H1 (cell line): ENCODE data around the gene PCDHGB6. TPM values are rescaled to one million over a fixed set of nuclear protein-coding genes. Genes with fewer than 3 reads are reported as not detected.

Experiments
- CTCF ChIA-PET: fragments of 300-600 bp; sonication (Branson Sonifier 250); formaldehyde crosslinking; loops from one replicate; lab custom pipeline; 2021; ENCODE audit not compliant: partially characterized antibody; lab: Charles Lee
- POLR2A ChIA-PET: fragments of 300-600 bp; sonication (Branson Sonifier 250); formaldehyde crosslinking; loops from one replicate; lab custom pipeline; 2021; ENCODE audit warnings: inconsistent platforms; ENCODE audit not compliant: partially characterized antibody; lab: Charles Lee
- DNase-seq, 2 experiments: peaks; one replicate each; pipeline versions ENCODE4 v3.0.0 to v3.0.0-alpha.2; 2010 to 2022; ENCODE audit warnings: low spot score in 2 of 2, low read depth in 1 of 2, mixed read lengths in 1 of 2
- FAIRE-seq: peaks from 2 replicates; lab custom pipeline; 2011; peaks lifted over from hg19 to GRCh38; lab: Jason Lieb, UNC
- H2AFZ ChIP-seq: 2 replicates; pipeline ENCODE4 v1.8.1; 2012; ENCODE audit warnings: low read length, inconsistent platforms
- H2AK5ac ChIP-seq: 2 replicates; pipeline ENCODE4 v1.6.1; 2013; ENCODE audit warnings: low read depth, low read length
- H2BK120ac ChIP-seq: replicated peaks from 2 replicates; pipeline ENCODE3; 2013; ENCODE audit warnings: low read depth, low read length, inconsistent platforms
- H2BK12ac ChIP-seq: 2 replicates; pipeline ENCODE4 v1.6.1; 2013; ENCODE audit warnings: low read depth, low read length
- H2BK15ac ChIP-seq: 2 replicates; pipeline ENCODE4 v1.6.1; 2013; ENCODE audit warnings: low read length
- H2BK20ac ChIP-seq: 2 replicates; pipeline ENCODE4 v1.6.1; 2013; ENCODE audit warnings: low read length
- H2BK5ac ChIP-seq: 2 replicates; pipeline ENCODE4 v1.6.1; 2013; ENCODE audit warnings: low read depth, low read length
- H3K14ac ChIP-seq: 2 replicates; pipeline ENCODE4 v1.6.1; 2013; ENCODE audit warnings: inconsistent platforms; ENCODE audit not compliant: insufficient read length
- H3K18ac ChIP-seq: 2 replicates; pipeline ENCODE4 v1.6.1; 2013; ENCODE audit warnings: low read length; ENCODE audit errors: extremely low read depth
- H3K23ac ChIP-seq: 2 replicates; pipeline ENCODE4 v1.6.1; 2013; ENCODE audit warnings: inconsistent platforms; ENCODE audit not compliant: insufficient read length
- H3K23me2 ChIP-seq: 2 replicates; pipeline ENCODE4 v1.6.1; 2013; ENCODE audit warnings: low read depth, low read length
- H3K27ac ChIP-seq: 2 replicates; pipeline ENCODE4 v1.6.1; 2011; ENCODE audit warnings: low read depth, low read length, inconsistent platforms
- H3K27me3 ChIP-seq, 4 experiments: replicated peaks in 1 of 4; 1 replicate in 1 of 4; 2 replicates in 3 of 4; pipeline versions ENCODE4 v1.6.1 to v1.8.1; 2011 to 2013; ENCODE audit warnings: low read length in 3 of 4, mild to moderate bottlenecking in 3 of 4, inconsistent platforms in 2 of 4, mixed read lengths in 2 of 4, moderate library complexity in 1 of 4; ENCODE audit not compliant: control insufficient read depth in 3 of 4, insufficient read depth in 3 of 4; ENCODE audit errors: extremely low read depth in 1 of 4
- H3K36me3 ChIP-seq, 4 experiments: 2 replicates each; pipeline versions ENCODE4 v1.6.1 to v1.8.1; 2011 to 2013; ENCODE audit warnings: mild to moderate bottlenecking in 4 of 4, low read length in 3 of 4, moderate library complexity in 2 of 4, control low read depth in 1 of 4, inconsistent platforms in 1 of 4; ENCODE audit not compliant: insufficient read depth in 4 of 4, control insufficient read depth in 2 of 4
- H3K4ac ChIP-seq: replicated peaks from 2 replicates; pipeline ENCODE3; 2013; ENCODE audit warnings: low read length, low read depth, mixed read lengths, inconsistent platforms; ENCODE audit not compliant: insufficient read length
- H3K4me1 ChIP-seq, 4 experiments: replicated peaks in 1 of 4; 1 replicate in 1 of 4; 2 replicates in 3 of 4; pipeline versions ENCODE4 v1.6.1 to v1.8.1; 2011 to 2013; ENCODE audit warnings: low read length in 3 of 4, inconsistent platforms in 2 of 4, mixed read lengths in 1 of 4; ENCODE audit not compliant: insufficient read depth in 4 of 4, control insufficient read depth in 3 of 4
- H3K4me2 ChIP-seq, 2 experiments: 2 replicates each; pipeline versions ENCODE4 v1.6.1 to v1.8.1; 2011 to 2013; ENCODE audit warnings: low read depth in 2 of 2, low read length in 2 of 2, control low read depth in 1 of 2, inconsistent platforms in 1 of 2, mild to moderate bottlenecking in 1 of 2; ENCODE audit not compliant: insufficient read depth in 1 of 2
- H3K4me3 ChIP-seq, 4 experiments: fragments of 200-600, 300-600 bp in 1 of 4; sonication (generic), shearing (Covaris generic), sonication (Bioruptor Twin) in 1 of 4; 2 replicates each; pipeline versions ENCODE4 v1.5.1 to v1.8.1; 2011 to 2016; ENCODE audit warnings: low read length in 4 of 4, low read depth in 3 of 4, control low read depth in 2 of 4, inconsistent platforms in 2 of 4, mild to moderate bottlenecking in 2 of 4, mixed read lengths in 1 of 4, moderate library complexity in 1 of 4; ENCODE audit not compliant: insufficient read depth in 2 of 4; ENCODE audit errors: extremely low read depth in 1 of 4
- H3K56ac ChIP-seq: replicated peaks from 2 replicates; pipeline ENCODE3; 2013; ENCODE audit warnings: low read depth, mild to moderate bottlenecking, mixed read lengths, low read length, inconsistent platforms; ENCODE audit not compliant: insufficient read length
- H3K79me1 ChIP-seq: 2 replicates; pipeline ENCODE4 v1.6.1; 2013; ENCODE audit warnings: low read depth, low read length, control low read depth
- H3K79me2 ChIP-seq, 2 experiments: 2 replicates each; pipeline versions ENCODE4 v1.6.1 to v1.8.1; 2012 to 2013; ENCODE audit warnings: low read length in 2 of 2, mild to moderate bottlenecking in 2 of 2, inconsistent platforms in 1 of 2; ENCODE audit not compliant: insufficient read depth in 2 of 2, control insufficient read depth in 1 of 2
- H3K9ac ChIP-seq, 4 experiments: replicated peaks in 1 of 4; 1 replicate in 1 of 4; 2 replicates in 3 of 4; pipeline versions ENCODE4 v1.6.1 to v1.8.1; 2011 to 2013; ENCODE audit warnings: low read depth in 3 of 4, low read length in 3 of 4, control low read depth in 2 of 4, mild to moderate bottlenecking in 2 of 4, moderate library complexity in 2 of 4, inconsistent platforms in 1 of 4; ENCODE audit errors: extremely low read depth in 1 of 4
- H3K9me3 ChIP-seq, 2 experiments: 2 replicates each; pipeline versions ENCODE4 v1.6.1 to v1.8.1; 2012 to 2013; ENCODE audit warnings: mild to moderate bottlenecking in 2 of 2, moderate library complexity in 2 of 2, control low read depth in 1 of 2, inconsistent platforms in 1 of 2, low read depth in 1 of 2, low read length in 1 of 2, mixed read lengths in 1 of 2; ENCODE audit not compliant: insufficient read depth in 2 of 2
- H4K20me1 ChIP-seq, 2 experiments: replicated peaks in 1 of 2; 2 replicates each; pipeline versions ENCODE3 to v1.8.1; 2011 to 2013; ENCODE audit warnings: inconsistent platforms in 2 of 2, low read length in 2 of 2, mild to moderate bottlenecking in 1 of 2; ENCODE audit not compliant: insufficient read depth in 2 of 2, control insufficient read depth in 1 of 2
- H4K5ac ChIP-seq: 2 replicates; pipeline ENCODE4 v1.6.1; 2013; ENCODE audit warnings: low read length, low read depth, mixed read lengths, inconsistent platforms; ENCODE audit not compliant: insufficient read length
- H4K8ac ChIP-seq: 2 replicates; pipeline ENCODE4 v1.8.0; 2013; ENCODE audit warnings: mild to moderate bottlenecking, moderate library complexity, low read length, inconsistent platforms; ENCODE audit not compliant: insufficient read depth; ENCODE audit errors: extremely low read depth
- H4K91ac ChIP-seq: replicated peaks from 2 replicates; pipeline ENCODE3; 2013; ENCODE audit warnings: low read length, mixed read lengths, inconsistent platforms; ENCODE audit not compliant: insufficient read length
- ASH2L ChIP-seq: fragments of 200-600, 300-600 bp; sonication (generic); IDR thresholded peaks from one replicate; pipeline ENCODE4 v1.7.1; 2017; ENCODE audit warnings: low read length
- CHD2 ChIP-seq: IDR thresholded peaks from 2 replicates; pipeline ENCODE4 v1.6.1; 2012; ENCODE audit warnings: low read length, improper control_type of control experiment
- CTBP2 ChIP-seq: IDR thresholded peaks from 2 replicates; pipeline ENCODE4 v1.7.0; 2011; ENCODE audit warnings: borderline replicate concordance, mild to moderate bottlenecking, moderate library complexity, mixed read lengths, low read length; ENCODE audit not compliant: insufficient read depth, insufficient read length
- FOSL1 ChIP-seq: IDR thresholded peaks from 2 replicates; pipeline ENCODE4 v1.6.1; 2011; ENCODE audit warnings: mild to moderate bottlenecking, low read depth, low read length, moderate library complexity; ENCODE audit not compliant: insufficient read depth
- NANOG ChIP-seq: IDR thresholded peaks from 2 replicates; pipeline ENCODE4 v1.6.1; 2011; ENCODE audit warnings: low read length, low read depth, mild to moderate bottlenecking, inconsistent platforms; ENCODE audit not compliant: insufficient read depth, poor library complexity, severe bottlenecking
- POLR2AphosphoS5 ChIP-seq: IDR thresholded peaks from 2 replicates; pipeline ENCODE4 v1.6.1; 2011; ENCODE audit warnings: low read depth, low read length
- RFX5 ChIP-seq: IDR thresholded peaks from 2 replicates; pipeline ENCODE4 v1.6.1; 2011; ENCODE audit warnings: low read depth, low read length, improper control_type of control experiment, borderline replicate concordance
- SAP30 ChIP-seq: fragments of 300-600 bp; sonication (generic); IDR thresholded peaks from 2 replicates; pipeline ENCODE4 v1.7.1; 2012; ENCODE audit warnings: low read length, moderate library complexity, mild to moderate bottlenecking, inconsistent platforms; ENCODE audit not compliant: insufficient read depth, insufficient replicate concordance
- SP1 ChIP-seq: IDR thresholded peaks from 2 replicates; pipeline ENCODE4 v1.6.1; 2011; ENCODE audit warnings: low read depth, low read length
- SP4 ChIP-seq: IDR thresholded peaks from 2 replicates; pipeline ENCODE4 v1.6.1; 2012; ENCODE audit warnings: low read length, inconsistent platforms
- SRF ChIP-seq: IDR thresholded peaks from 2 replicates; pipeline ENCODE4 v1.6.1; 2011; ENCODE audit warnings: mild to moderate bottlenecking, low read depth, low read length, moderate library complexity
- TEAD4 ChIP-seq: IDR thresholded peaks from 2 replicates; pipeline ENCODE4 v1.6.1; 2012; ENCODE audit warnings: low read depth, low read length, inconsistent platforms, mixed read lengths
- WGBS, 2 experiments: shearing (Covaris generic) in 1 of 2; methylation state at CpG; one replicate each; pipeline versions ENCODE4 v1.1.6 to v1.1.7; 2013 to 2015; ENCODE audit warnings: low lambda C conversion rate in 2 of 2, mixed read lengths in 2 of 2, inconsistent platforms in 1 of 2, low coverage in 1 of 2, missing lambda C conversion rate in 1 of 2; ENCODE audit not compliant: insufficient replicate concordance in 2 of 2, insufficient coverage in 1 of 2, insufficient read length in 1 of 2; ENCODE audit errors: extremely low coverage in 1 of 2, missing lambda C conversion rate in 1 of 2; 5-methylcytosine and 5-hydroxymethylcytosine counted together
- polyA plus RNA-seq, 7 experiments: library from polyadenylated mRNA; depleted of rRNA in 3 of 7; stranded (reverse) in 5 of 7; unstranded in 2 of 7; fragments of >200 nt in 5 of 7; fragments of 200-250 nt in 2 of 7; gene quantifications; 1 replicate in 5 of 7; 2 replicates in 1 of 7; 4 replicates in 1 of 7; pipeline versions ENCODE4 v1.2.1 to v1.2.3, GENCODE V29; 2011 to 2013; ENCODE audit warnings: missing spikeins in 2 of 7, mixed read lengths in 2 of 7
- total RNA-seq: library from RNA; stranded (reverse); fragmentation: NEBNext Ultra II Directional; extraction: Animal tissue kit (Norgen Biotek cat#: 25700); gene quantifications from 2 replicates; pipeline ENCODE4 v1.2.1, GENCODE V29; 2021

The PCDHGB6 gene
- total and polyA plus RNA-seq, 2 of the 8 experiments (the other 6 are each of a cell fraction or from before 2014, with no cell fraction given): 3.4 to 4.1 TPM

DNA sequence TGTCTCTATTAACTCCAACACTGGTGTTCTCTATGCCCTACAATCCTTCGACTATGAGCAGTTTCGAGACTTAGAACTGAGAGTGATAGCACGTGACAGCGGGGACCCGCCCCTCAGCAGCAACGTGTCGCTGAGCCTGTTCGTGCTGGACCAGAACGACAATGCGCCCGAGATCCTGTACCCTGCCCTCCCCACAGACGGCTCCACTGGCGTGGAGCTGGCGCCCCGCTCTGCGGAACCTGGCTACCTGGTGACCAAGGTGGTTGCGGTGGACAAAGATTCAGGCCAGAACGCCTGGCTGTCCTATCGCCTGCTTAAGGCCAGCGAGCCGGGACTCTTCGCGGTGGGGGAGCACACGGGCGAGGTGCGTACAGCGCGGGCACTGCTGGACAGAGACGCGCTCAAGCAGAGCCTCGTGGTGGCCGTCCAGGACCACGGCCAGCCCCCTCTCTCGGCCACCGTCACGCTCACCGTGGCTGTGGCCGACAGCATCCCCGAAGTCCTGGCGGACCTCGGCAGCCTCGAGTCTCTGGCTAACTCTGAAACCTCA lies 15.0 kb downstream of the PCDHGB6 start:
- no peak overlapping the region for H3K4me2 ChIP-seq
- no peak overlapping the region for H3K18ac ChIP-seq
- H4K8ac ChIP-seq: no peak overlapping the region
- H3K23ac ChIP-seq: no peak overlapping the region
- H3K56ac ChIP-seq: no peak overlapping the region
- 95% methylated on average over 35 of the region's 42 CpGs; no CpG with 5 or more reads in 1 of the 2 experiments for WGBS, 2 experiments
- no peak overlapping the region for H4K91ac ChIP-seq
- peaks cover 0 to 12% (median 6%) of the 10 kb centered on the region in 4 experiments; a peak in 4 of 7 replicates for H3K27me3 ChIP-seq
- no peak overlapping the region for H3K9ac ChIP-seq
- no peak for TF ChIP-seq TEAD4
- TF ChIP-seq SAP30: no peak
- TF ChIP-seq ASH2L: no peak
- TF ChIP-seq CHD2: no peak
- TF ChIP-seq SP4: no peak
- TF ChIP-seq CTBP2: no peak
- no peak for TF ChIP-seq FOSL1
- TF ChIP-seq SP1: no peak
- no peak for TF ChIP-seq POLR2AphosphoS5
- TF ChIP-seq RFX5: no peak
- TF ChIP-seq SRF: no peak
- TF ChIP-seq NANOG: no peak
- DNase-seq (no peak), FAIRE-seq (no peak)
- ChIA-PET CTCF (interaction anchor here (1.2 to 23.3 kb wide), 9 partner anchors 10 to 130 kb away, joined by 3 to 1236 read pairs (median 9); partner anchors contain the start of genes PCDHGA10, PCDHGB1, PCDHGB6 and PCDHGC4), POLR2A (no interaction called here)
- H3K27ac ChIP-seq: no peak overlapping the region
- no peaks in the 10 kb centered on the region for H4K20me1 ChIP-seq
- no peak overlapping the region for H4K5ac ChIP-seq
- no peak overlapping the region for H3K4ac ChIP-seq
- H3K79me1 ChIP-seq: peaks cover 2% of the 10 kb centered on the region; the same call in 1 of the 2 replicates
- no peak overlapping the region for H2BK120ac ChIP-seq
- no peak overlapping the region for H2BK20ac ChIP-seq
- peaks cover 49 to 51% of the 10 kb centered on the region in 2 experiments for H3K9me3 ChIP-seq
- H3K14ac ChIP-seq: no peak overlapping the region
- H2BK12ac ChIP-seq: no peak overlapping the region
- H2BK15ac ChIP-seq: no peak overlapping the region
- no peak overlapping the region for H2AFZ ChIP-seq
- H2BK5ac ChIP-seq: no peak overlapping the region
- H3K23me2 ChIP-seq: no peaks in the 10 kb centered on the region
- H3K79me2 ChIP-seq: no peaks in the 10 kb centered on the region; a peak in 1 of 4 replicates
- peaks cover 2 to 34% (median 3%) of the 10 kb centered on the region in 4 experiments; a peak in 3 of 8 replicates for H3K36me3 ChIP-seq
- no peak overlapping the region for H3K4me3 ChIP-seq
- H2AK5ac ChIP-seq: no peak overlapping the region
- no peaks in the 10 kb centered on the region; a peak in 1 of 7 replicates for H3K4me1 ChIP-seq
